GM12878 (cell line): ENCODE data around the gene SLC5A1. TPM values are rescaled to one million over a fixed set of nuclear protein-coding genes. Genes with fewer than 3 reads are reported as not detected.

Experiments used
- ATAC-seq: fragments of 200-7000 bp; cut with Tn5 transposase; 3 replicates; pipeline ENCODE4 v1.9.1; 2020; ENCODE audit warnings: mild to moderate bottlenecking, moderate library complexity
- BruUV-seq: library from RNA; stranded (reverse); fragments of 400-500 nt; replicated peaks from 2 replicates; lab custom pipeline; 2021; lab: Mats Ljungman, UMichigan
- CTCF ChIA-PET: fragments of 300-600 bp; sonication (Branson Sonifier 250); formaldehyde crosslinking; extraction: SDS; loops from one replicate; lab custom pipeline; 2021; ENCODE audit warnings: inconsistent platforms; lab: Yijun Ruan, JAX
- POLR2A ChIA-PET: fragments of 350-600 bp; formaldehyde crosslinking; extraction: SDS; loops from one replicate; lab custom pipeline; 2021; ENCODE audit warnings: inconsistent platforms; lab: Charles Lee
- RAD21 ChIA-PET: fragments of 300-600 bp; sonication (Branson Sonifier 250); formaldehyde crosslinking; loops from one replicate; lab custom pipeline; 2023; ENCODE audit warnings: antibody characterized with exemption; ENCODE audit not compliant: unreplicated experiment; lab: Charles Lee
- SMC1A ChIA-PET: fragments of 300-600 bp; sonication (Branson Sonifier 250); formaldehyde crosslinking; loops from one replicate; lab custom pipeline; 2023; ENCODE audit not compliant: unreplicated experiment, uncharacterized antibody; lab: Charles Lee
- DNase-seq: peaks from one replicate; pipeline ENCODE4 v3.0.0-alpha.2; 2011; ENCODE audit warnings: low read depth, low spot score
- FAIRE-seq: peaks from 3 replicates; lab custom pipeline; 2011; peaks lifted over from hg19 to GRCh38; lab: Jason Lieb, UNC
- H2AFZ ChIP-seq: 2 replicates; pipeline ENCODE4 v1.6.0; 2011; ENCODE audit warnings: low read depth, low read length, control low read depth; ENCODE audit not compliant: control insufficient read depth
- H3K27ac ChIP-seq: 2 replicates; pipeline ENCODE4 v1.5.1; 2011; ENCODE audit warnings: control low read depth; ENCODE audit not compliant: control insufficient read depth, insufficient read depth
- H3K27me3 ChIP-seq, 2 experiments: replicated peaks in 1 of 2; 2 replicates each; pipeline versions ENCODE4 v1.6.0 to v1.6.1; 2011; ENCODE audit warnings: low read length in 1 of 2; ENCODE audit not compliant: control insufficient read depth in 2 of 2, insufficient read depth in 2 of 2
- H3K36me3 ChIP-seq, 2 experiments: 2 replicates each; pipeline ENCODE4 v1.5.1; 2011; ENCODE audit warnings: low read length in 1 of 2; ENCODE audit not compliant: control insufficient read depth in 2 of 2, insufficient read depth in 2 of 2
- H3K4me1 ChIP-seq: 2 replicates; pipeline ENCODE4 v1.6.1; 2011; ENCODE audit warnings: mild to moderate bottlenecking, low read length, moderate library complexity, mixed read lengths; ENCODE audit not compliant: control insufficient read depth, insufficient read depth
- H3K4me2 ChIP-seq: 2 replicates; pipeline ENCODE4 v1.6.0; 2011; ENCODE audit warnings: control low read depth; ENCODE audit not compliant: control insufficient read depth, insufficient read depth
- H3K4me3 ChIP-seq: fragments of 200-600 bp; sonication (generic); 2 replicates; pipeline ENCODE4 v1.5.1; 2016
- H3K79me2 ChIP-seq: 2 replicates; pipeline ENCODE4 v1.6.0; 2011; ENCODE audit warnings: low read length; ENCODE audit not compliant: control insufficient read depth, insufficient read depth
- H3K9ac ChIP-seq: 2 replicates; pipeline ENCODE4 v1.8.0; 2011; ENCODE audit warnings: low read length, control low read depth, mixed read lengths; ENCODE audit not compliant: control insufficient read depth, insufficient read depth
- H3K9me3 ChIP-seq: replicated peaks from 3 replicates; pipeline ENCODE4 v1.5.1; 2011; ENCODE audit warnings: mild to moderate bottlenecking, low read length; ENCODE audit not compliant: control insufficient read depth, insufficient read depth
- H4K20me1 ChIP-seq: 2 replicates; pipeline ENCODE4 v1.6.0; 2011; ENCODE audit not compliant: control insufficient read depth, insufficient read depth
- BCL11A ChIP-seq: IDR thresholded peaks from 2 replicates; pipeline ENCODE4 v1.6.1; 2011; ENCODE audit warnings: low read depth, low read length
- CBFB ChIP-seq: IDR thresholded peaks from 2 replicates; pipeline ENCODE4 v1.6.1; 2016; ENCODE audit warnings: antibody characterized with exemption, low read depth
- EED ChIP-seq: sonication (generic); IDR thresholded peaks from 2 replicates; pipeline ENCODE4 v1.6.1; 2016; ENCODE audit warnings: antibody characterized with exemption, low read depth
- HCFC1 ChIP-seq: fragments of 150-350 bp; IDR thresholded peaks from 2 replicates; pipeline ENCODE4 v1.6.1; 2014; ENCODE audit warnings: low read length
- JUND ChIP-seq: IDR thresholded peaks from 2 replicates; pipeline ENCODE4 v1.6.1; 2012; ENCODE audit warnings: low read depth, mild to moderate bottlenecking, low read length, improper control_type of control experiment, moderate library complexity
- MXI1 ChIP-seq: fragments of 150-350 bp; IDR thresholded peaks from 2 replicates; pipeline ENCODE4 v1.6.1; 2011; ENCODE audit warnings: low read depth, mild to moderate bottlenecking, inconsistent platforms, low read length, improper control_type of control experiment
- NFYB ChIP-seq: IDR thresholded peaks from 2 replicates; pipeline ENCODE4 v1.6.1; 2011; ENCODE audit warnings: low read depth, mild to moderate bottlenecking, low read length, improper control_type of control experiment, moderate library complexity; ENCODE audit not compliant: insufficient read depth
- SPI1 ChIP-seq: IDR thresholded peaks from 2 replicates; pipeline ENCODE4 v1.6.1; 2011; ENCODE audit warnings: low read depth, mild to moderate bottlenecking, low read length, moderate library complexity, borderline replicate concordance; ENCODE audit not compliant: insufficient read depth
- TAF1 ChIP-seq: IDR thresholded peaks from 2 replicates; pipeline ENCODE4 v1.6.1; 2011; ENCODE audit warnings: mild to moderate bottlenecking, low read depth, low read length, borderline replicate concordance
- WGBS: methylation state at CpG from one replicate; pipeline ENCODE4 v1.1.6; 2016; ENCODE audit warnings: low lambda C conversion rate; ENCODE audit not compliant: insufficient replicate concordance, insufficient coverage; ENCODE audit errors: missing lambda C conversion rate; 5-methylcytosine and 5-hydroxymethylcytosine counted together
- in situ Hi-C: fragments of 300-500 bp; cut with MboI; formaldehyde crosslinking; loops from 9 replicates; pipeline ENCODE4 v1.14.3; 2018; ENCODE audit warnings: mixed read lengths
- intact Hi-C: fragments of 100-400 bp; cut with micrococcal nuclease; formaldehyde crosslinking; loops from one replicate; pipeline ENCODE4 v1.14.2; 2022; ENCODE audit not compliant: unreplicated experiment
- polyA plus RNA-seq, 11 experiments: library from polyadenylated mRNA; depleted of rRNA in 4 of 11; unstranded in 6 of 11; stranded (reverse) in 5 of 11; fragments of >200 nt; fragmentation: Nextera tagmentation in 4 of 11; fragmentation: Illumina TruSeq in 1 of 11; extraction: Ambion mirVana in 4 of 11; extraction: Trizol in 1 of 11; gene quantifications; 1 replicate in 1 of 11; 2 replicates in 10 of 11; pipeline versions ENCODE4 v1.2.1 to v1.2.3, GENCODE V29; 2011 to 2016; ENCODE audit warnings: inconsistent platforms in 2 of 11, missing spikeins in 2 of 11, low read depth in 1 of 11
- total RNA-seq, 4 experiments: library from RNA; depleted of rRNA in 3 of 4; stranded (reverse); fragments of >200 nt in 3 of 4; fragmentation: Illumina TruSeq in 1 of 4; extraction: Trizol in 1 of 4; gene quantifications; 2 replicates each; pipeline versions ENCODE4 v1.2.1 to v1.2.3, GENCODE V29; 2013 to 2021
- TF ChIP-seq, protein P1 (sequence below): IDR thresholded peaks from 2 replicates; pipeline ENCODE4 v1.6.1; 2011; ENCODE audit warnings: mild to moderate bottlenecking, low read depth, low read length, moderate library complexity; ENCODE audit not compliant: insufficient replicate concordance
- TF ChIP-seq, protein P2 (sequence below), 3 experiments: IDR thresholded peaks in 2 of 3; conservative IDR thresholded peaks in 1 of 3; 2 replicates each; pipeline ENCODE4 v1.5.1; 2011; ENCODE audit warnings: low read depth in 3 of 3, low read length in 3 of 3, mild to moderate bottlenecking in 3 of 3, control low read depth in 2 of 3, moderate library complexity in 2 of 3, inconsistent platforms in 1 of 3, mixed read lengths in 1 of 3; ENCODE audit not compliant: control insufficient read depth in 2 of 3, insufficient read depth in 1 of 3; ENCODE audit errors: extremely low read depth in 1 of 3
- TF ChIP-seq, protein P3 (sequence below): fragments of 450-650 bp; IDR thresholded peaks from 2 replicates; pipeline ENCODE4 v1.6.1; 2017; ENCODE audit warnings: mild to moderate bottlenecking, moderate library complexity
- TF ChIP-seq, protein P4 (sequence below): IDR thresholded peaks from 2 replicates; pipeline ENCODE4 v1.6.1; 2012; ENCODE audit warnings: mild to moderate bottlenecking, low read depth, low read length

SLC5A1 gene
- total and polyA plus RNA-seq, 10 of the 15 experiments (the other 5 are each of a cell fraction or from before 2014, with no cell fraction given) = 0.01 TPM; not detected in 9

DNA sequence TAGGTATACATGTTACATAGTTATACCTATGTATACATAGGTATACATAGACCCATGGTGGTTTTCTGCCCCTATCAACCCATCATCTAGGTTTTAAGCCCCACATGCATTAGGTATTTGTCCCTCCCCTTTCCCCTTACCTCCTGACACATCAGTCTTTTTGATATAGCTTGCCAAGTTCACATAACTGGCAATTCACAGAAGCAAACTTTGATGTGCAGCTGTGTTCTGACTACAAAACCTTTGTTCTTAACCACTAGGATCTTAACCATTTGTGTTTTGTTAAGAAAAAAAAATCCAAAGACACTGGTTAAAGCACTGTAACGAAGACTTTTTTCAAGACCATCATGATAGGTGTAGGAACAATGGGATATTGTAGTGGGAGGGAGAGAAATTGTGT, 42.9 kb upstream of the SLC5A1 start (continued):
- TF ChIP-seq, protein P1, sequence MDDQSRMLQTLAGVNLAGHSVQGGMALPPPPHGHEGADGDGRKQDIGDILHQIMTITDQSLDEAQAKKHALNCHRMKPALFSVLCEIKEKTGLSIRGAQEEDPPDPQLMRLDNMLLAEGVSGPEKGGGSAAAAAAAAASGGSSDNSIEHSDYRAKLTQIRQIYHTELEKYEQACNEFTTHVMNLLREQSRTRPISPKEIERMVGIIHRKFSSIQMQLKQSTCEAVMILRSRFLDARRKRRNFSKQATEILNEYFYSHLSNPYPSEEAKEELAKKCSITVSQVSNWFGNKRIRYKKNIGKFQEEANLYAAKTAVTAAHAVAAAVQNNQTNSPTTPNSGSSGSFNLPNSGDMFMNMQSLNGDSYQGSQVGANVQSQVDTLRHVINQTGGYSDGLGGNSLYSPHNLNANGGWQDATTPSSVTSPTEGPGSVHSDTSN = no peak
- TF ChIP-seq TAF1 (no peak), BCL11A (no peak)

DNA sequence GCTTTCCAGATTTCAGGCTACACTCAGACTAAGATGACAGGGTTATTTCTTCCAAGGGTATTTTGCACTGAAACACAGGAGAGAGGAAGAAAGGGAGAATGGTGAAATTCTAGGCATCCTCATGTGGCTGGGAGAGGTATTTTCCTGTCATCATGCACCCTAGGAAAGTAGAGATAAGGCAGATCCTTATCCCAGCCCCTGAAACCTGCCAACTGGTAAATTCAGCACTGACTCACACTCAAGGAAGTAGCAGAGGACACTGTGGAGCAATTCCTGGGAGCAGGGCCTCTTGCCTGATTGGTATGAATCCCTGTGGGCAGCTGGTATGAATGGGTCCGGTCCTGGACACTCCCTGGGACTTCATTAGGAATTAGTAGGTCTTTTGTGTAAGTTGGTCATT, 37.6 kb upstream of the SLC5A1 start:
- no peaks in the 10 kb centered on the region for H3K4me1 ChIP-seq
- no peaks in the 10 kb centered on the region for H3K79me2 ChIP-seq
- no peaks in the 10 kb centered on the region for H3K9me3 ChIP-seq
- H3K27me3 ChIP-seq = no peaks in the 10 kb centered on the region
- H3K36me3 ChIP-seq = no peaks in the 10 kb centered on the region
- no peak overlapping the region for H3K27ac ChIP-seq
- ChIA-PET POLR2A (no interaction called here), CTCF (no interaction called here), RAD21 (no interaction called here), SMC1A (no interaction called here)
- DNase-seq (no peak), ATAC-seq (no peak), FAIRE-seq (no peak)
- no peak overlapping the region for H3K9ac ChIP-seq
- BruUV-seq = no TSS peak
- H3K4me2 ChIP-seq = no peak overlapping the region
- intact Hi-C loops (no loop called here), in situ Hi-C loops (no loop called here)
- H2AFZ ChIP-seq = no peak overlapping the region
- WGBS = 4% methylated on average over 1 of the region's 1 CpG
- no peaks in the 10 kb centered on the region for H4K20me1 ChIP-seq
- no peak overlapping the region for H3K4me3 ChIP-seq
- no peak for TF ChIP-seq CBFB
- no peak for TF ChIP-seq MXI1
- TF ChIP-seq, protein P2, sequence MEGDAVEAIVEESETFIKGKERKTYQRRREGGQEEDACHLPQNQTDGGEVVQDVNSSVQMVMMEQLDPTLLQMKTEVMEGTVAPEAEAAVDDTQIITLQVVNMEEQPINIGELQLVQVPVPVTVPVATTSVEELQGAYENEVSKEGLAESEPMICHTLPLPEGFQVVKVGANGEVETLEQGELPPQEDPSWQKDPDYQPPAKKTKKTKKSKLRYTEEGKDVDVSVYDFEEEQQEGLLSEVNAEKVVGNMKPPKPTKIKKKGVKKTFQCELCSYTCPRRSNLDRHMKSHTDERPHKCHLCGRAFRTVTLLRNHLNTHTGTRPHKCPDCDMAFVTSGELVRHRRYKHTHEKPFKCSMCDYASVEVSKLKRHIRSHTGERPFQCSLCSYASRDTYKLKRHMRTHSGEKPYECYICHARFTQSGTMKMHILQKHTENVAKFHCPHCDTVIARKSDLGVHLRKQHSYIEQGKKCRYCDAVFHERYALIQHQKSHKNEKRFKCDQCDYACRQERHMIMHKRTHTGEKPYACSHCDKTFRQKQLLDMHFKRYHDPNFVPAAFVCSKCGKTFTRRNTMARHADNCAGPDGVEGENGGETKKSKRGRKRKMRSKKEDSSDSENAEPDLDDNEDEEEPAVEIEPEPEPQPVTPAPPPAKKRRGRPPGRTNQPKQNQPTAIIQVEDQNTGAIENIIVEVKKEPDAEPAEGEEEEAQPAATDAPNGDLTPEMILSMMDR (IDR thresholded peaks at IDR 0.05 in 2 of 3, conservative IDR thresholded peaks at IDR 0.05 in 1 of 3; ENCODE audit: control insufficient read depth in 2 of 3, extremely low read depth in 1 of 3, insufficient read depth in 1 of 3, low read depth in 3 of 3, low read length in 3 of 3) = no peak
- TF ChIP-seq, protein P3, sequence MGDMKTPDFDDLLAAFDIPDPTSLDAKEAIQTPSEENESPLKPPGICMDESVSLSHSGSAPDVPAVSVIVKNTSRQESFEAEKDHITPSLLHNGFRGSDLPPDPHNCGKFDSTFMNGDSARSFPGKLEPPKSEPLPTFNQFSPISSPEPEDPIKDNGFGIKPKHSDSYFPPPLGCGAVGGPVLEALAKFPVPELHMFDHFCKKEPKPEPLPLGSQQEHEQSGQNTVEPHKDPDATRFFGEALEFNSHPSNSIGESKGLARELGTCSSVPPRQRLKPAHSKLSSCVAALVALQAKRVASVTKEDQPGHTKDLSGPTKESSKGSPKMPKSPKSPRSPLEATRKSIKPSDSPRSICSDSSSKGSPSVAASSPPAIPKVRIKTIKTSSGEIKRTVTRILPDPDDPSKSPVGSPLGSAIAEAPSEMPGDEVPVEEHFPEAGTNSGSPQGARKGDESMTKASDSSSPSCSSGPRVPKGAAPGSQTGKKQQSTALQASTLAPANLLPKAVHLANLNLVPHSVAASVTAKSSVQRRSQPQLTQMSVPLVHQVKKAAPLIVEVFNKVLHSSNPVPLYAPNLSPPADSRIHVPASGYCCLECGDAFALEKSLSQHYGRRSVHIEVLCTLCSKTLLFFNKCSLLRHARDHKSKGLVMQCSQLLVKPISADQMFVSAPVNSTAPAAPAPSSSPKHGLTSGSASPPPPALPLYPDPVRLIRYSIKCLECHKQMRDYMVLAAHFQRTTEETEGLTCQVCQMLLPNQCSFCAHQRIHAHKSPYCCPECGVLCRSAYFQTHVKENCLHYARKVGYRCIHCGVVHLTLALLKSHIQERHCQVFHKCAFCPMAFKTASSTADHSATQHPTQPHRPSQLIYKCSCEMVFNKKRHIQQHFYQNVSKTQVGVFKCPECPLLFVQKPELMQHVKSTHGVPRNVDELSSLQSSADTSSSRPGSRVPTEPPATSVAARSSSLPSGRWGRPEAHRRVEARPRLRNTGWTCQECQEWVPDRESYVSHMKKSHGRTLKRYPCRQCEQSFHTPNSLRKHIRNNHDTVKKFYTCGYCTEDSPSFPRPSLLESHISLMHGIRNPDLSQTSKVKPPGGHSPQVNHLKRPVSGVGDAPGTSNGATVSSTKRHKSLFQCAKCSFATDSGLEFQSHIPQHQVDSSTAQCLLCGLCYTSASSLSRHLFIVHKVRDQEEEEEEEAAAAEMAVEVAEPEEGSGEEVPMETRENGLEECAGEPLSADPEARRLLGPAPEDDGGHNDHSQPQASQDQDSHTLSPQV = no peak
- no peak for TF ChIP-seq SPI1
- TF ChIP-seq HCFC1 = no peak
- TF ChIP-seq, protein P4, sequence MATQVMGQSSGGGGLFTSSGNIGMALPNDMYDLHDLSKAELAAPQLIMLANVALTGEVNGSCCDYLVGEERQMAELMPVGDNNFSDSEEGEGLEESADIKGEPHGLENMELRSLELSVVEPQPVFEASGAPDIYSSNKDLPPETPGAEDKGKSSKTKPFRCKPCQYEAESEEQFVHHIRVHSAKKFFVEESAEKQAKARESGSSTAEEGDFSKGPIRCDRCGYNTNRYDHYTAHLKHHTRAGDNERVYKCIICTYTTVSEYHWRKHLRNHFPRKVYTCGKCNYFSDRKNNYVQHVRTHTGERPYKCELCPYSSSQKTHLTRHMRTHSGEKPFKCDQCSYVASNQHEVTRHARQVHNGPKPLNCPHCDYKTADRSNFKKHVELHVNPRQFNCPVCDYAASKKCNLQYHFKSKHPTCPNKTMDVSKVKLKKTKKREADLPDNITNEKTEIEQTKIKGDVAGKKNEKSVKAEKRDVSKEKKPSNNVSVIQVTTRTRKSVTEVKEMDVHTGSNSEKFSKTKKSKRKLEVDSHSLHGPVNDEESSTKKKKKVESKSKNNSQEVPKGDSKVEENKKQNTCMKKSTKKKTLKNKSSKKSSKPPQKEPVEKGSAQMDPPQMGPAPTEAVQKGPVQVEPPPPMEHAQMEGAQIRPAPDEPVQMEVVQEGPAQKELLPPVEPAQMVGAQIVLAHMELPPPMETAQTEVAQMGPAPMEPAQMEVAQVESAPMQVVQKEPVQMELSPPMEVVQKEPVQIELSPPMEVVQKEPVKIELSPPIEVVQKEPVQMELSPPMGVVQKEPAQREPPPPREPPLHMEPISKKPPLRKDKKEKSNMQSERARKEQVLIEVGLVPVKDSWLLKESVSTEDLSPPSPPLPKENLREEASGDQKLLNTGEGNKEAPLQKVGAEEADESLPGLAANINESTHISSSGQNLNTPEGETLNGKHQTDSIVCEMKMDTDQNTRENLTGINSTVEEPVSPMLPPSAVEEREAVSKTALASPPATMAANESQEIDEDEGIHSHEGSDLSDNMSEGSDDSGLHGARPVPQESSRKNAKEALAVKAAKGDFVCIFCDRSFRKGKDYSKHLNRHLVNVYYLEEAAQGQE = no peak
- no peak for TF ChIP-seq NFYB
- no peak for TF ChIP-seq JUND
- no peak for TF ChIP-seq EED
